GM12891 (cell line): Measurements from ENCODE around the gene KHK.
"Not testable (repeated sequence)": the region's sequence is repeated elsewhere in the genome, so short reads cannot be mapped to it uniquely, and the experiment has no call there.

Source experiments
- PAX5 ChIP-seq: IDR thresholded peaks from 2 replicates; pipeline ENCODE4 v1.6.1; 2011; ENCODE audit warnings: low read length, moderate library complexity, mild to moderate bottlenecking; ENCODE audit not compliant: insufficient read depth, severe bottlenecking
- POLR2A ChIP-seq: IDR thresholded peaks from 2 replicates; pipeline ENCODE4 v1.6.1; 2011; ENCODE audit warnings: low read depth, low read length, control low read depth
- POLR2AphosphoS5 ChIP-seq: IDR thresholded peaks from 2 replicates; pipeline ENCODE4 v1.6.1; 2011; ENCODE audit warnings: low read depth, low read length, control low read depth
- POU2F2 ChIP-seq: IDR thresholded peaks from 2 replicates; pipeline ENCODE4 v1.6.1; 2011; ENCODE audit warnings: low read depth, mild to moderate bottlenecking, control low read depth, low read length, moderate library complexity
- SPI1 ChIP-seq: IDR thresholded peaks from 2 replicates; pipeline ENCODE4 v1.6.1; 2011; ENCODE audit warnings: low read depth, low read length, control low read depth
- TAF1 ChIP-seq: IDR thresholded peaks from 2 replicates; pipeline ENCODE4 v1.6.1; 2011; ENCODE audit warnings: low read depth, low read length, control low read depth

DNA sequence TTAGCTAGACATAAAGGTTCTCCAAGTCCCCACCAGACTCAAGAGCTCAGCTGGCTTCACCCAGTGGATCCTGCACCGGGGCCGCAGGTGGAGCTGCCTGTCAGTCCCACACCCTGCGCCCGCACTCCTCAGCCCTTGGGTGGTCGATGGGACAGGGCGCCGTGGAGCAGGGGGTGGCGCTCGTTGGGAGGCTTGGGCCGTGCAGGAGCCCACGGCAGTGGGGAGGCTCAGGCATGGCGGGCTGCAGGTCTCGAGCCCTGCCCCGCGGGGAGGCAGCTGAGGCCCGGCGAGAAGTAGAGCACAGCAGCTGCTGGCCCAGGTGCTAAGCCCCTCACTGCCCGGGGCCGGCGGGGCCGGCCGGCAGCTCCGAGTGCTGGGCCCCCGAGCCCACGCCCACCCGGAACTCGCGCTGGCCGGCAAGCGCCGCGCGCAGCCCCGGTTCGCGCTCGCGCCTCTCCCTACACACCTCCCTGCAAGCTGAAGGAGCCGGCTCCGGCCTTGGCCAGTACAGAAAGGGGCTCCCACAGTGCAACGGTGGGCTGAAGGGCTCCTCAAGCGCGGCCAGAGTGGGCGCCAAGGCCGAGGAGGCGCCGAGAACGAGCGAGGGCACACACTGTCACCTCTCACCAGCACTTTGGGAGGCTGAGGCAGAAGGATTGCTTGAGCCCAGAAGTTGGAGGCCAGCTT, 25.0 kb downstream of the KHK start:
- not testable (repeated sequence) for TF ChIP-seq TAF1, POU2F2, POLR2A, POLR2AphosphoS5, SPI1, PAX5
